GM20431 (cell line): ENCODE data around the gene PNRC2.
"Not testable (repeated sequence)": the region's sequence is repeated elsewhere in the genome, so short reads cannot be mapped to it uniquely, and the experiment has no call there.

Experiments used
- in situ Hi-C: fragments of 300-500 bp; cut with MseI, MboI; formaldehyde crosslinking; loops from one replicate; pipeline ENCODE4 v1.15.0; 2020; ENCODE audit warnings: low sequenced_read_pairs; ENCODE audit not compliant: unreplicated experiment

Gene PNRC2

DNA sequence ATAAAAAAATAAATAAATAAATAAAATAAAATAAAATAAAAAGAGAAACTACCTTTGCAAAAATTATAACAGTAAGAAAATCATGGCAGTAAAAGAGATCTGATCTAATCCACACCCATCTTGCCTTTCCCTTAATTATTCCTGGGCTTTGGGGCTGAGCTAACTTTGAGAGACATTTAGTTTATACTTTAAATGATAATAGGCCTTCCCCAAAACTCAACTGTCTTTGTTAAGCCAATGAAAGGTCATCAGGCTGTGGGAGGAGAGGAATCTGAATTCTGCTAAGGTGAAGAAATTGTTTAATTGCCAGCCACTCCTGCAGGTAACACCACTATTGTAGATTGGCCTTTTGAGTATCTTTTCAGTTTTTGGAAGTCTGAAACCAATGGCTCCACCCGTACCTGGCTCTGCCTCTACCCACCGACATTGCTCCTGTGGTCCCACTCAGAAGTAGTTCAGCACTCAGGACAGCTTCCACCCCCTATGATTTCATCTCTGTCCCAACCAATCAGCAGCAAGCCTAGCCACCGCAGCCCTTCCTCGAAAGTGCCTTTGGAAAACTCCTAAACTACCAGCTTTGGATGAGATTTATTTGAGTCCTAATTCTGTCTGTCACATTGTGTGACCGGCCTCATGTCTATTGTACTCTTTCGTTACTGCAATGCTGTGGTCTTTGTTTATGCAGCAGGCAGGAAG, 23.0 kb upstream of the PNRC2 start:
- in situ Hi-C loops = no loop called here

DNA sequence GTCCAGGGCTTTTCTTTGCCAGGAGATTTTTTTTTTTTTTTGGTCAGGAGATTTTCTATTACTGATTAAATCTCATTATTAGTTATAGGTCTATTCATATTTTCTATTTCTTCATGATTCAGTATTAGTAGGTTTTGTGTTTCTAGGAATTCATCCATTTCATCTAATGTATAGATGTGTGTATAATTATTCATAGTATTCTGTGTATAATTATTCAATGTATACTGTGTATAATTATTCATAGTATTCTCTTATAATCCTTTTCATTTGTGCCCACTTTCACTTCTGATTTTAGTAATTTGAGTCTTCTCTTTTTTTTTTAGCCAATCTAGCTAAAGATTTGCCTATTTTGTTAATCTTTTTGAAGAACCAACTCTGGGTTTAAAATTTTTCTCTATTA, 12.3 kb upstream of the PNRC2 start:
- in situ Hi-C loops = no loop called here

DNA sequence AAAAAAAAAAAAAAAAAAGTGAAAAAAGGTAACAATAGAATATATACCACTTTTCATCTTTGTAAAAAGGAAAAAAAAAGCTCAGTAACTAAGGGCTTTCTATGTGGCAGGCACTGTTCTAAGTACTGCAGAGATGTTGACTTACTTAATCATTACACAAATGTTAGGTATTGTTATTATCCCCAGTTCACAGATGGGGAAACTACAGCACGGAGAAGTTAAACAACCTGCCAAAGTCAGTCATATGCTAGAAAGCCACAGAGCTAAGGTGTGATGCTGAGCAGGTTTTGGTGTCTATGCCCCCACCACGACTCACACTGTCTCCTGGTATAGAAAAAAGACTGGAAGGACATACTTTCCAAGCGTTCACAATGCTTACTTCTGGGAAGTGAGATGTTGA, 6.6 kb upstream of the PNRC2 start:
- in situ Hi-C loops = no loop called here

DNA sequence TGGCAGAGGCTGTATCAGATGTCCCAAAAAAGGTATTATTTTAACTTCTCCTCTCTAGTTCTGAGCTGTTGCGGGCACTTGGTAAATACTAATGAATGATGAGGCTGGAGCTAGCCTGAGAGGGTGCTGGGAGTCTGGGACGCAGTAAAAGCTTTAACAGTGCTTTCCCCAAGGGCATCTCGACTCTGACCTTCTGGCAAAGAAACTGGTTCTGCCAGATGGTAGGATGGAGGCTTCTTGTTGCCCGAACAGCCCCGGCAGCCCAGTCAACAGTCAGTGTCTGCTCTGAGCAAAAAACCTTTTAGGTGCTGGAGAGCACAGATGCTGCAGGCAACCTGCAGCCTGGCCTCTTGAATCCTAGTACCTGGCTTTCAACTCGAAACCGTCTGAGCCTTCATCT, 2.5 kb upstream of the PNRC2 start:
- in situ Hi-C loops = no loop called here

DNA sequence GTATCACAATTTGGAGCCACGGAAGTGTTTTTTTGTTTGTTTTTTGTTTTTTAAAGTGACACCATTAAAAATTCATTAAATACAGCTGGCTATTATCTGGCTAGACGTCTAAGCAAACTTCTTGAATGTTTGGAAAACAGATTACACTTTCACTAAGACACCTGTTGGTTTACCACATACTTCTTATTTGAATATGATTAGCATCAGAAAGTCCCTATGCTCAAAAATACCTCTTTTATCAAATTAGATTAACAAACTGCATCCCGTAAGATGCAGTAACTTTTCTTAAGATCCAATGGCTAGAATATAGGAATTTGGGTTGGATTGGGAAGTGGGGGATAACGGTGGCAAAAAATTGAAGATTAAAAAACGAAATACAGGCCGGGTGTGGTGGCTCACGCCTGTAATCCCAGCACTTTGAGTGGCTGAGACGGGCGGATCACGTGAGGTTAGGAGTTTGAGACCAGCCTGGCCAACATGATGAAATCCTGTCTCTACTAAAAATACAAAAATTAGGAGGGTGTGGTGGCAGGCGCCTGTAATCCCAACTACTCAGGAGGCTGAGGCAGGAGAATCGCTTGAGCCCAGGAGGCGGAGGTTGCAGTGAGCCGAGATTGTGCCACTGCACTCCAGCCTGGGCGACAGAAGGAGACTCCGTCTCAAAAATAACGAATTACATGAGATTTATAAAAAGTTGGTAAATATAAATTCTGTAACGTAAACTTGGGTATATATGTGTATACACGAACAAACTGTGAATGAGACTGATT, 1.4 kb upstream of the PNRC2 start:
- in situ Hi-C loops = not testable (repeated sequence)

DNA sequence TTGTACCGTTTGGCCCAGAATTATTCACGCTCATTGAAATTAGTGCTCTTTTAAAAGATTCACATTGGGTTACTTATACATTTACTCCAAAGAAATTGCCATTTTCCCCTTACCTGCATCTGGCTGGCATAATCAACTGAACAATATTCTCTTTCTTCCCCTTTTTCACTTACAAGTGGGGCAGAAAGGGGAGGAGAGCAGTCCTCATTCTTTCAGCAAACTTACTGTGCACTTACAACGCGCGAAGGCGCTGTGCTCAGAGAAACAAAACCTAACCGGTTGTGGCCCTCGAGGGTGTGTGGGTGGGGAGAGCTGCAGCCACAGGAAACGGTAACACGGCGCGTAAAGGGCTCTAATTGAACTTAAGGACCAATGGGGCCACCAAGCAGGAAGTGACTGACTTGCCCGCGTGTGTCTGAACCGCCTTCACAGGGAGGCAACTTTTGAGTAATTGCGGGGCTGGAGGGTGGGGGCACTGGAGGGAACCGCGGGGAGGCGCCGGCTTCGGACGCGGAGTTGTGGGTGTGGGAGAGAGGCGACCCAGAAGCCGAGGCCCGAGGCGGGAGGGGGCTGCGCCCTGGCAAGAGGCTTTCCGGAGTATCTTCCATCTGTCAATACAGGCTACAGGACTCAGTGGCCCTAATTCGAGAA, 693 bp upstream of the PNRC2 start:
- in situ Hi-C loops = no loop called here

DNA sequence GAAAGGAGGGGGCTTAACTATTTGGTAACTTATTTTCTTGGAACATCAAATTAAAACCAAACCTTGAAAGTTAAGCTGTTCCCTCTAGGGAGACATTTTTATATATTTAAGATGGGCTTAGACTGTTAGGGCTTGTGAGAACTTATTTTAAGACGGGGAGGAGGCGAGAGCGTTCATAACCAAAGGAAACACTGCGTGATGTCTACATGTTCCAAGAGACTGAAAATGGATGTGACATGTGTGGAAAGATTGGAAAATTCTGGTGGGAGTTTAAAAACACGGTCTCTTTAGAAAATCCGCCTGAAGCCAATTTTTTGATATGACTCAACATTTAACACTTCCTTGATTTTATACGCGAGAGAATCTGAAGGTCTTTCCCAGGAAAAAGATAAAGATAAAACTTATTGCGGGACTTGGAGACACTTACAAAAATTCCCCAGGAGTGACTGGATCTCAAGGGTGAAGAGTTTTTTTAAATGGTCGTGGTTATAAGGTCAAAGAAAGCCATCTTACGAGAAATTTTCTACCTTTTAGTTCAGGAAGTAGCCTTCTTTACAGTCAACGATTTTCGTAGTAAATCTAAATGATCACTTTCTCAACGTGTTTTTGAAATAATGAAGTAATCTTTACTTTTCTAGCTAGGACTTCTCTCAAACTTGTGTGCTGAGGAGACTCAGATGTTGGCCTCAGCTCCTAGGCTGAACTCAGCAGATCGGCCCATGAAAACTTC, 828 bp downstream of the PNRC2 start:
- in situ Hi-C loops = no loop called here

DNA sequence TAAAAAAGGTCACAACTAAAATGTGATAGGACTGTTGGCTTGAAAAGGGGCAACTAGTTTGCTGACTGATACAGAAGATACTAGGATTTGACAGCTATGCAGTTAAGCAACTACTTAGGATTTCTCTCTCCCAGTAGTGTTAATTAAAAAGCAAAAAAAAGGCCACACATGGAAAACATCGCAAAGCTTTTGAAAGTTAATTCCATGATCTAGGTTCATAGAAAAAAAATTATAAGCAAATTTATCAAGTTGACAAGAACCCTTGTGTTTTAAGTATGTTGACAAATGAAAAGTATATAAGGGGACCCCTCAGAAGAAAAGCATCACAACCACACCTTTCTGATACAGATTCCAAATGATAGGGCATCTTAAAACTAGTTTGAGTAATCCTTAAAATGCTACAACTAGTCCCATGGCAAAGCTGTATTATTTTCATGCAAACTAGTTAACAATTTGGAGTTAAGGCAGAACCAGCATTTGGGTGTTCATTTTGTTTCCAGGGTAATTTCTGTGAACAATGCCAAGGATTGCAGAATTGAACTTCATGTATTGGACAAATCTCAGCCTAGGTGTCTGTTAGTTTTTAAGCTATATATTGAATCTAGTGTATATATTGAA, 4.1 kb downstream of the PNRC2 start:
- in situ Hi-C loops = no loop called here

DNA sequence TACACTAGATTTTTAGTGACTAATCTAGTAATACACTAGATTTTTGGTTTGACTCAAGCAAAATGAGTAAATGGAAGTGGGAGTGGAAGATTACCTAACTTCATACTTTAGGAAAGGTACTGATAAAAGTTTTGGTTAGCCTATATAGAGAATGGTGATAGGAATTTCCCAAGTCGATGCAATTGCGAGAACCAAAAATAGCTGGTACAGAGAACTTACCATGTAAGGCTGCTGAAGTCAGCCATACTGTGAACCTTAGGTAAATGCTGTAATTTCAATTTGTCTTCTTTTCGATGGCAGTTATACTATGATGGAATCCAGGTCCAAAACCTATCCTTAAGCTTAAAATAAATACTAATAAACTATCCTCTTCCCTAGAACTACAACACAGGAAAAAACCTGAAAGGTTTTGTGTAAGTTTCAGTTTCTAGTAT, 4.6 kb downstream of the PNRC2 start:
- in situ Hi-C loops = no loop called here

DNA sequence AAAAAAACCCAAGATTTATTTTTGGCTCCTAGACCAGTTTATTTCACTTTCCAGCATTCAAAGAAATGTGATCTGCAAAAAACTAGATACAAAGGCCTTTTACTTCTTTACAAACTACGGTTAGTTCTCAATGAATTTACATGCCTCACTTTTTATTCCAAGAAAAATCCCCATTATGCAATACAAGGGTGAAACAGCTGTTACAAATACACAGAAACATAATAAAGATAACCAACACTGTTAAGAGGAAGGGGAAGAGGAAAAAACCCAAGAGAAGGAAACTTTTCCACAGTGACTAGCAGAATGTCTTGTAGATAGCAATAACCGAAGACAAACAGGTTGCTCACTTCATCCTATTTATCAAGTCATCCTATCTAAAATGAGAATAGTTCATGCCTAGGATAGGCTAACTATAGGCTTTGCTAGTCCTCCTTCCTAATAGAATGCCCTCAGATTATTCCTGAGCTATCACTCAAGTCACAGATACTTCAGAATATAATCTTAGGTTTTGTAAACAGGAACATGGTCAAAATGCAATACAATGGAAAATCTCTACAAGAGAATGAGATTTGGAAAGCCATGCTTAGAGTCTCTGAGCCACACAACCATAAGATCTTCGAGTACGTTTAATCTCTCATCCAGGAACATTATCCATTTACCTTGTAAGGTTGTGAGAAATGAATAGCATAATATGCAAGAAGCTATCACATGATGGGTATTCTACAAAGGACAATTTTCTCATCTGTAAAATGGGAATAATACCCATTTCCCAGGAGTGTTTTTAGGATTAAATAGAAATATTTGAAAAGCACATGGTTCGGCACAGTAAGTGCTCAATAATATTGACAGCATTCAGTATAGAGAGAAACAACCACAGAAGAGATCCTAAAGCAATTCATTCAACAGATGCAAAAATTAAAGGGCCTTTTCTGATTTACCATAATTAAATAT, 5.4 kb downstream of the PNRC2 start:
- in situ Hi-C loops = no loop called here

DNA sequence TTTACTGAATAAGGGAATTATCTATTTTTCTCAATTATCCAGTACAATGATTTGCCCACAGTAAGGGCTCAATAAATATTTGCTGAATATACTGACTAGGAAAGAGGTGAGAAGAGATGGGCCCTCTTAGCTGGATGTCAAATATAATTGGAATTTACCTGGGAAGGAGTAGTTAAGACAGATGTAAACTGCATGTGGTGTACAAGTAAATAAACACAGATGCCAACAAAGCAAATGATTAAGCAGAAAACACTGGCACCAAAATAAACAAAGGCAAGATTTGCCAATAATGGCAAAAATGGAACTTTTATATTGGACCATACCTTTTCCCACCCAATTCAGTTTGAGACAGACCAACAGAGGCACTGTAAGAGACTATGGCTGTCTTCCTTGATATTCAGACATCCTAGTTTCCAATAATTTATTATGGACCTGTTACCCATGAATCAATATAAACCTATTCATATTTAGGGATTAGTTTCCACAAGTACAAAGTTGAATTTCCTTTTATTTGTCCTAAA, 7.4 kb downstream of the PNRC2 start:
- in situ Hi-C loops = no loop called here

DNA sequence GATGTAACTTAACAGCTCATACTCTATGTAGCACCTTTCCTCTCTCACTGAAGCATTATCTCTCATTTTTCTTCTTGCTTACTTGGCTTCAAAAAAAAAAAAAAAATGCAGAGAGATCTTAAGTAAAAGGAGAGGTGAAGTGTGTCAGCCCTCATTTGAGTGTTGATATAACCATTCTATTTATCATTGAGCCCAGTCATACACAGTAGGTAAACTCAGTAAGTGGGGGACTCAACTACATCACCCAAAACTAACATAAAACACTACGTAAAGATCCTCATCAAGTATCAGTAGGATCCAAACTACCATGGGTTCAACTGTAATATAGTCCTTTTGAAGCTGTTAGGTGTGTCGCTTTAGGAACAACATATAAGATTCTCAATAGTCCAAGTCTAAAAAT, 8.2 kb downstream of the PNRC2 start:
- in situ Hi-C loops = no loop called here

DNA sequence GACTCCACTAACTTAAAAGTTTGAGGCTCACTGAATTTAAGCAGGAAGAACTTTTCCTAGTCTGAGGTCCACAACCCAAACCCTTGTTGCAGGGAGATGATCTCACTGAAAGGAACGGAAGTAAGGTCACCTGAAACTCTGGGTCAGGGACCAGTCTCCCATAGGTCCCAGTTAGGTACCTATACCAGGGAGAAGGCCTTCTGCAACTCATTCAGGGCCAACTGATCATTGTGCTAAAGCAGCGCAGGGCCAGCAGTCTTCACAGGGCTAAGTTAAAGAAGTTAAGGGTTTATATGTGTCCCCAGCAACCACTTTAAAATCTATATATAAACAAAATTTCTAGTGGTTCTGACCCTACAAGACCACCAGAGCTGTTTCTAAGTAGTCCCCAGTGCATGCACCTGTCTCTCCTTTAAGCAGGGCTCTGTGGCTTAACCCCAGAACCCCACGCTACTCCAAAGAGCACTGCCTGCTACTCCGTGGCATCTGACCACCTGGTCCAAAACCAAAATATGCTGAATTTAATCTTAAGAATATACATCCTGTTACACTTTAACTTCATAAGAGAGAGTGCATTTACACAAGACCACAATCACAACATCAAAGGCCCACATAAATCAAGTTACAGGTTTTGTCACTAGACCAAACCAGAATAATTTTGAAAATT, 17.7 kb downstream of the PNRC2 start:
- in situ Hi-C loops = no loop called here

DNA sequence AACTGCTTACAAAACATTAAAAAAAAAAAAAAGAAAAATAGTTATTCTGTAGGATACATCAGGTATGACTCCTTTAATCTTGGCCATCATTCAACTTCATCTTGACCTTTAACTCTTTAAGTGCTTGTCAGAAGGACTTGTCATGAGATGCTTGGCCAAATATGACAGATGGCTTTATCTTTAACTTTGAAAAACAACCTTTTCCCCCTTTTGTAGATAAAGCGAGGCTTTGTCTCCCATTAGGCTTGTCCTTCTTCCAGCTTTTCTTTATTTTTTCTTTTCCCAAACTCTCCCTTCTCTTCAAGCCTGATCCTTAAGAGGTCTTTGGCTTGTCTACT, 18.2 kb downstream of the PNRC2 start:
- in situ Hi-C loops = no loop called here

DNA sequence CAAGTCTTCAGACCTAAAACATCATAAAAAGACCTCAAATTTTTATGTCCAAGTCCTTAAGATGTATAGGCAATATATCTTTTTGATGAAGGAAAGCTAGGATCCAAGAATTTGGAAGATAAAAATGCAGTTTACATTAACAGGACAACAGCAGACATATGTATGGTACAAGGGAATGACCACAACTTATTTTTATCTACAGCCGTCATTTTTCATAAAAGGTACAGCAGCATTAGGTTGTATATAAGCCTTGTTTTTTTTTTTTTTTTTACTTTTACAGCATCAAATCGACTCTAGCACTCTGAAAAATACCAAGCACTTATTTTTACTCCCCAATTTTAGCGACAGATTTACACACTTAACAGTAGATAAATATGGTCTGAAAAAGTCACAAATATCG, 19.2 kb downstream of the PNRC2 start:
- in situ Hi-C loops = no loop called here

DNA sequence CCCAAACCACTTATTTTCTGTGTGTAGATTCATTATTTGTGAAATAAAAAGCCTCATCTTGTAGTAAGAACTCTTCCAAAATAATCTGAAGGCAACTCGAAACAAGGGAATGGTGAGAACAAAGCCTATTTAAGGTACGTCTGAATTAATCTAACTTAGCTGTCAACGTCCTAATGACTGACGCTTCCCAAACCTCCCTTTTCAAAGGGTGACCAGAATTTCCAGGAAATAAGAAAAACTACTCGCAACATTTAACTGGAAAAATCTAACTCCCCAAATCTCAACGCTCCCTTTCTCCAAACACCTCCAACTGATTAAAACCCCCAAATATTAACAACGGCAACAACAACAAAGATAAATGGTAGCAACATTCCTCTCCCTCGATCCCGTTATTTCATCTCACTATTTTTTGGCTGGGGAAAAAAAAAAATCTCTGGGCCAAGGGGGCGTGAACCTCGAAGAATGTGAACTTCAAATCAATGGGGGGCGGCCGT, 19.8 kb downstream of the PNRC2 start:
- in situ Hi-C loops = no loop called here

DNA sequence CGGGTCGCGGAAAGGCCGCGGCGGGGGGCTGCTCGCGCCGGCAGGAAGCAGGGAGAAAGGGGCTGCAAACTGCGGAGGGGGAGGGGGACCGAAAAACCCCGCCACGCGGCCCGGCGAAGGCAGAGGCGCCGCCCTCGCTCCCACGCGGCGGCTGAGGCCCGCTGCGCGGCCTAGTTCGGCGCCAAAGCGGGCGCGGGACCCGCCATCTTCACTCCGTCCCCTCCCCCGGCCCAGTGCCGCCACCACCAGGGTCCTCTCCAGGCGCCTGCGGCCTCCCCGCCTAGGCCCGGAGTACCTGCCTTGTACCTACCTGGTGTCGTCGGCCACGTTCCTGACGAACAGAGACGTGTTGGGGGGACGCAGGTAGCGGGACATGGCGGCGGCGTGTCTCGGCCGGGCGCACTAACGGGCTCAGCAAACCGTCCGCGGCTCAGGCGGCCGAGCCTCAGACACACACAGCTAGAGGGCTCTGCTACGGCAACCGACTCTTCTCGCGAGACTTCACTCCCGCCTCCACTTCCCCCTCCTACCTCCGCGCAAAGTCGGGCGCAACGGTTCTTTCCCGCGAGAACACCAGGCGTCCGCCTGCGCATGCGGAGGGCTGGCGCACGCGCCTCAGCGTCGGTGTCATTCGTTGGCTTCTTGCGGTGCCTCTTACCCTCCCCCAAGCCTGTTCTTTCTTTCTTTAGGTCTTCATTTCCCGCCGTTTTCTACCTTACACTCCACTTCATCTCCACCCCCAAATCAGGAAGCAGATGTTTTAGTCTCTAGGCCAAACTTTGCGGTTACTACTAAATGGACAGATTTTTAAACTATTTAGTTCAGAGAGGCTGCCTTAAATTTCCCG, 20.5 kb downstream of the PNRC2 start, which contains the start of gene SRSF10:
Gene SRSF10, minus strand, starts transcription at position 447 of the 847 bp plus-strand sequence. Its CDS starts 72 bp downstream, at position 375.
- in situ Hi-C loops = no loop called here
